T-helper 1 cell treated with Interleukin-12 subunit alpha and Interleukin-12 subunit beta and Interleukin-4 antibody, amounts not matched to agents 30 μg/mL and 1 μg/mL, for 36 hours (primary cell): ENCODE measurements around the gene ESPN.
"Not testable (repeated sequence)": the region's sequence is repeated elsewhere in the genome, so short reads cannot be mapped to it uniquely, and the experiment has no call there.

Experiments used
- H3K27ac Mint-ChIP-seq: one replicate; pipeline ENCODE4 v1.8.0; 2021; ENCODE audit warnings: mild to moderate bottlenecking, mixed read lengths
- H3K27me3 Mint-ChIP-seq: one replicate; pipeline ENCODE4 v1.8.0; 2021; ENCODE audit warnings: low read depth, mixed read lengths
- H3K36me3 Mint-ChIP-seq: one replicate; pipeline ENCODE4 v1.8.0; 2021; ENCODE audit warnings: low read depth, mixed read lengths
- H3K4me1 Mint-ChIP-seq: one replicate; pipeline ENCODE4 v1.8.0; 2021; ENCODE audit warnings: low read depth, mixed read lengths
- H3K4me3 Mint-ChIP-seq: one replicate; pipeline ENCODE4 v1.8.0; 2021; ENCODE audit warnings: mild to moderate bottlenecking, moderate library complexity, mixed read lengths
- H3K9me3 Mint-ChIP-seq: one replicate; pipeline ENCODE4 v1.8.0; 2021; ENCODE audit warnings: mixed read lengths

The ESPN gene

GRCh38 chr1:6429660-6430411 lies 5.3 kb downstream of the ESPN start:
- H3K4me1 Mint-ChIP-seq, H3K9me3 Mint-ChIP-seq, H3K27ac Mint-ChIP-seq, H3K4me3 Mint-ChIP-seq, H3K36me3 Mint-ChIP-seq: not testable (repeated sequence)
- peaks cover 40% of the 10 kb centered on the region for H3K27me3 Mint-ChIP-seq

GRCh38 chr1:6431645-6432579 lies 7.3 kb downstream of the ESPN start:
- H3K36me3 Mint-ChIP-seq, H3K4me3 Mint-ChIP-seq, H3K9me3 Mint-ChIP-seq, H3K4me1 Mint-ChIP-seq, H3K27ac Mint-ChIP-seq: not testable (repeated sequence)
- peaks cover 32% of the 10 kb centered on the region for H3K27me3 Mint-ChIP-seq

- Mint-ChIP-seq H3K27me3 (peaks cover 39% of the 10 kb centered on the region), H3K9me3 (no peaks in the 10 kb centered on the region), H3K4me3 (no peak overlapping the region), H3K36me3 (no peaks in the 10 kb centered on the region), H3K4me1 (peaks cover 5% of the 10 kb centered on the region), H3K27ac (no peak overlapping the region)
Measured at GRCh38 chr1:6434186-6434585, 9.6 kb downstream of the ESPN start.

GRCh38 chr1:6435129-6435528 lies 10.6 kb downstream of the ESPN start:
- Mint-ChIP-seq H3K27me3 (peaks cover 40% of the 10 kb centered on the region), H3K27ac (no peak overlapping the region), H3K36me3 (no peaks in the 10 kb centered on the region), H3K4me1 (peaks cover 8% of the 10 kb centered on the region), H3K4me3 (no peak overlapping the region), H3K9me3 (no peaks in the 10 kb centered on the region)

GRCh38 chr1:6435547-6435946 lies 11.0 kb downstream of the ESPN start:
- H3K4me1 Mint-ChIP-seq = peaks cover 8% of the 10 kb centered on the region
- H3K4me3 Mint-ChIP-seq = no peak overlapping the region
- no peaks in the 10 kb centered on the region for H3K9me3 Mint-ChIP-seq
- peaks cover 37% of the 10 kb centered on the region for H3K27me3 Mint-ChIP-seq
- H3K36me3 Mint-ChIP-seq = no peaks in the 10 kb centered on the region
- no peak overlapping the region for H3K27ac Mint-ChIP-seq

- peaks cover 38% of the 10 kb centered on the region for H3K27me3 Mint-ChIP-seq
Measured at GRCh38 chr1:6436277-6436676, 11.7 kb downstream of the ESPN start.

GRCh38 chr1:6437012-6437700 lies 12.6 kb downstream of the ESPN start:
- not testable (repeated sequence) for H3K27ac Mint-ChIP-seq, H3K4me3 Mint-ChIP-seq, H3K9me3 Mint-ChIP-seq, H3K36me3 Mint-ChIP-seq, H3K4me1 Mint-ChIP-seq
- H3K27me3 Mint-ChIP-seq = peaks cover 42% of the 10 kb centered on the region

More at GRCh38 chr1:6436277-6436676, 11.7 kb downstream of the ESPN start:
- H3K4me3 Mint-ChIP-seq, H3K27ac Mint-ChIP-seq, H3K4me1 Mint-ChIP-seq, H3K36me3 Mint-ChIP-seq, H3K9me3 Mint-ChIP-seq: not testable (repeated sequence)

GRCh38 chr1:6438047-6438525 lies 13.5 kb downstream of the ESPN start:
- Mint-ChIP-seq H3K4me3 (peak overlapping the region; percentile 28), H3K4me1 (peaks cover 8% of the 10 kb centered on the region), H3K9me3 (no peaks in the 10 kb centered on the region), H3K27me3 (peaks cover 43% of the 10 kb centered on the region), H3K27ac (no peak overlapping the region), H3K36me3 (no peaks in the 10 kb centered on the region)

- no peaks in the 10 kb centered on the region for H3K9me3 Mint-ChIP-seq
Measured at GRCh38 chr1:6440198-6441126, 15.9 kb downstream of the ESPN start.

GRCh38 chr1:6441586-6441985 lies 17.0 kb downstream of the ESPN start:
- Mint-ChIP-seq H3K27me3 (peaks cover 49% of the 10 kb centered on the region), H3K36me3 (no peaks in the 10 kb centered on the region), H3K4me3 (no peak overlapping the region), H3K4me1 (peaks cover 8% of the 10 kb centered on the region), H3K27ac (no peak overlapping the region), H3K9me3 (no peaks in the 10 kb centered on the region)

More at GRCh38 chr1:6440198-6441126, 15.9 kb downstream of the ESPN start:
- Mint-ChIP-seq H3K4me1 (peaks cover 8% of the 10 kb centered on the region), H3K36me3 (no peaks in the 10 kb centered on the region), H3K27ac (no peak overlapping the region), H3K27me3 (peaks cover 43% of the 10 kb centered on the region), H3K4me3 (no peak overlapping the region)

GRCh38 chr1:6443339-6444115 lies 19.0 kb downstream of the ESPN start:
- Mint-ChIP-seq H3K27ac (no peak overlapping the region), H3K4me3 (no peak overlapping the region), H3K9me3 (no peaks in the 10 kb centered on the region), H3K4me1 (peaks cover 3% of the 10 kb centered on the region), H3K27me3 (peaks cover 48% of the 10 kb centered on the region), H3K36me3 (no peaks in the 10 kb centered on the region)

- no peak overlapping the region for H3K4me3 Mint-ChIP-seq
- no peaks in the 10 kb centered on the region for H3K9me3 Mint-ChIP-seq
- H3K27me3 Mint-ChIP-seq = peaks cover 47% of the 10 kb centered on the region
- H3K27ac Mint-ChIP-seq = no peak overlapping the region
- peaks cover 6% of the 10 kb centered on the region for H3K4me1 Mint-ChIP-seq
- H3K36me3 Mint-ChIP-seq = no peaks in the 10 kb centered on the region
Measured at GRCh38 chr1:6444377-6444776, 19.8 kb downstream of the ESPN start.
